NCI-H1436 (cell line): ENCODE data around the gene CLUH.

ENCODE experiments used
- DNase-seq: peaks from one replicate; lab custom pipeline; 2025; lab: John Stamatoyannopoulos, UW

The CLUH gene

DNA sequence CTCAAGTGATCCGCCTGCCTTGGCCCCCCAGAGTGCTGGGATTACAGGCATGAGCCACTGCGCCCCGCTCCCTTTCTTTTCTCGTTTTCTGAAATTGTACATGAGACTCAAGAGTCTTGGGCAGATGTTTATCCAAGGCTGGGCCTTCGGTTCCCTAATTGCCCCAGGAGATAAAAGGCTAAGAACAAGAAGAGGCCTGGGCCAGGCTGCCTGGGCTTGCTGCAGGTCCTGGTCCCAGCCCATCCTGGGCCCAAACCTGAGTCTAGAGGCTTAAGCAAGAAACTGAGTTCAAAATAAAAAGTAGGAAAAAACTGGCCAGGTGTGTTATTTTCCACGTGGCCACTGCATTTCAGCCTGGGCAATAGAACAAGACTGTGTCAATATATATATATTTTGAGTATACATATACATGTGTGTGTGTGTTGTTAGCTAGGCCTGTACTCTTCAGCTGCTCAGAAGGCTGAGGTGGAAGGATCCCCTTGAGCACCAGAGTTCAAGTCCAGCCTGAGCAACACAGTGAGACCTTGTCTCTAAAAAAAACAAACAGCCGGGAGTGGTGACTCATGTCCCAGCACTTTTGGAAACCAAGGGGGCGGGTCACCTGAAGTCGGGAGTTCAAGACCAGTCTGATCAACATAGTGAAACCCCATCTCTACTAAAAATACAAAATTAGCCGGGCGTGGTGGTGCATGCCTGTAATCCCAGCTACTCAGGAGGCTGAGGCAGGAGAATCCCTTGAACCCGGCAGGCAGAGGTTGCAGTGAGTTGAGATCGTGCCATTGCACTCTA lies 6.8 kb upstream of the CLUH start:
- no peak for DNase-seq

DNA sequence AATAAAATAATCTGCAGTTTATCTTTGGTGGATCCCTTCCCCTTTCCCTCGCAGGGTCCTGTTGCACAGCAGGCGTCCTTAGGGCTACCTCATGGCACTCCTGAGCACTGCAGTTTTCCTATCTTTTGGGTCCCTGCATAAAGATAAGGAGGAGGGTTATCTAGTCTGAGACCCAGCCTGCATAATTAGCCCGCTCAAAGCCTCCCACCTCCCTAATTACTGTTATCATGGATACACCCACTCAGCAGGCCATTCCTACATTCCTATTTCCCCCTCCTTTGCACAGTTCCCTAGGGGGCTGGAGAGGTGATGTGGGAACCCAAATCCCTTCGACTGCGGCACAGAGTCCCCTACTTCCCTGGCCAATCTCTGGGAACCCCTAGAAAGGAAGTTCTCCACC lies 5.1 kb upstream of the CLUH start:
- DNase-seq, result no peak

DNA sequence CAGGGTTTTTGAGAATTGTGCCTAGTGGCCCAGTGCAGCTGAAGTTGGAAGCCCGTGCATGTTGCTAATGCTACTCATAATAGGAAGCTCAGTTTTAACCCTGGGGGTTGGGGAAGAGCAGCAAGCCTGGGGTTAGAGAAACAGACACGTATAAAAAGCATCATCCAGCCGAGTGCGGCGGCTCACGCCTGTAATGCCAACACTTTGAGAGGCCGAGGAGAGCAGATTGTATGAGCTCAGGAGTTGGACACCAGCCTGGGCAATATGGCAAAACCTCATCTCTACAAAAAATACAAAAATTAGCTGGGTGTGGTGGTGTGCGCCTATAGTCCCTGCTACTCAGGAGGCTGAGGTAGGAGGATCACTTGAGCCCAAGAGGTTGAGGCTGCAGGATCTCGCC lies 2.3 kb upstream of the CLUH start:
- no peak for DNase-seq

DNA sequence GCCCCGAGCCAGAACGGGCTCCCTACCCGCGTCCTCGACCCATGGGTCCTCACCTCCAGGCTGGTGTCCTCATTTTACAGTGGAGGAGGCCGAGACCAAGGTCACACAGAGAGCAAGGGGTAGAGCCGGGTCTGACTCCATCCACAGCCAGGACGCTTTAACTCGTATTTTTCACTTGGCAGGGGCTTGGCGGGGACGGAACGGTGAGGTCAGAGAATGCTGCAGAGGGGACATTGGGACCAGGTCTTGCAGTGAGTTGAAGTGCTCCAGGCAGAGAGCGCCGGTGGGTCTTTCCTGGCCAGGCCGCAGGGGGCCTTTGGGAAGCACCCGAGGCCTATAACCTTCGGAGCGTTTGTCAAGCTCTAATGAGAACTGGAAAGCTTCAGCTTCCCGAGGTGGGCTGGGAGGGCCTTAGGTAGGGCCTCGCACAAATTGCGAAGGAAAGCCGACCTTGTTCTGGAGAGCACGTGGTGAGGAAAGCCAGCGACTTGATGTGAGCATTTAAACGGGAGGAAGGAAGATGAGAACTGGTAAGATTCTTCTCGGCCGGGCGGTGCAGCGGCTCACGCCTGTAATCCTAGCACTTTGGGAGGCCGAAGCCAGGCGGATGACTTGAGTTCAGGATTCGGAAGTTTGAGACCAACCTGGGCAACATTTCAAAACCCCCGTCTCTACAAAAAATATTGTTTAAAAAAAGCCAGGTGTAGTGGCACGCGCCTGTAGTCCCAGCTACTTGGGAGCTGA lies 908 bp upstream of the CLUH start:
- DNase-seq, result no peak

DNA sequence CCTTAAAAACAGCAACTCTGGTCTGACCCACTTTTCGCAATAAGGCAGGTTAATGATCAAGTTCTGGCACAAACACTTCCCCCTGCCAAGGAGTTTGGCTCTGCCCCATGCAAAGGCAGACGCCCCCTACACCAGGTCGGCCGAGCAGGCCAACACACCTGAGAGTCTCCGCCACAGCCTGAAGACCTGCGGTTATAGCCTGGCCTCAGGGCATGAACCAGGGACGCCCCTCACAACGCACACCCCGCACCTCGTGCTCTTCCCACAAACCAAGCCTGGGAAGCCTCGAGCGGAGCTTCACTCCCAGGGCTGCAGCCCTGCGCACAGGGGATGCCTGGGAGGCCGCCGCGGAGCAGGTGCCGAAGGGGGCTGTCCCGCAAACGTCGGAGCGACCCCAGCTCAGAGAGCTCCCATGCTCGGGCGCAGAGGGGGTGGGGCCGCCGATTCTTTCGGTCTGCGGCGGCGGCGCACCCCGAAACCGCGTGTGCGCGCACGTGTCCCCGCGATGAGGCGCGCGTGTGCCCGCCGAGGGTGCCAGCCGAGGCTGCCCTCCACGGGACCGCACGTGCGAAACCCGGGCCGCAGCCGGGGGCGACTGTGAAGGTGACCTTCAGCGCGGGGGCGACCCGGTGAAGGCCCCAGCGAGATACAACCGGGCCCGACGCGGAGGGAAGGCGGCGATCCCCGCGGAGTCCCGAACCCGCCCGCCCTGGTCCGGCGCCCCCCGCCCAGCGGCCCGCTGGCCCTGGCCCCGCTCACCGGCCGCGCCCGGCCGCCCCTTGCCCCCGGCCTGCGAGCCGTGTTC lies 559 bp downstream of the CLUH start:
- no peak for DNase-seq

DNA sequence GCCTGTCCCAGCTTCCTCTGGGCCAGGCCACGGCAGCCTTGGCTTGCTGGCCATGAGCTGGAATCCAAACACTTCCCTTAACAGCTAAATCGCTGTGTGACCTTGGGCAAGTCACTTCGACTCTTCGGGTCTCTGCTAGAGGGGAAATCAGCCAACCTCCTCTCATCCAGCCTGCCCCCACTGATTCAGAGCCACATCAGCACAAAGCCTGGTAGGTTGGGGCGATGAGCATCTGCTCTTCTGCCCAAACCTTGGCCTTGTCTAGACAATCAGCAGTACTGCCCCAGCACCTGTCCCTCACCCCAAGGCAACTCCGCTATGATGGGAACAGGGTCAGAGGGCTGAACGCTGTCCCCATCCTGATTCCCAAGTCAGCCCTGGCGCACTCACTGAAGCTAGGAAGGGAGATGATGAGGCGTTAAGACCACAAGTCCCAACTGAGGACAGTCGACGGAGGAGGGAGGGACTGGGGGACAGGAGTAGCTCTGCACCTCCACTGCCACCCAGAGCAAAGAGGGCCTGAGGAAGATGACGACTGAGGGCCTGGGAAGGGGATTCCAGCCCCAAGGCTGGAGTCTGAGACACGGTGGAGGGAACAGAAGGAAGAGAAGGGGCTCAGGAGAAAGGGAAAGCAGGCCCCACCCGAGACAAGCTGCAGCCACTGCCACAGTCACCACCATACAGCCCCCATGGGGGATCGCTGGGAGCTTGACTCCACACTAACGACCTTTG lies 1.3 kb downstream of the CLUH start:
- no peak for DNase-seq

DNA sequence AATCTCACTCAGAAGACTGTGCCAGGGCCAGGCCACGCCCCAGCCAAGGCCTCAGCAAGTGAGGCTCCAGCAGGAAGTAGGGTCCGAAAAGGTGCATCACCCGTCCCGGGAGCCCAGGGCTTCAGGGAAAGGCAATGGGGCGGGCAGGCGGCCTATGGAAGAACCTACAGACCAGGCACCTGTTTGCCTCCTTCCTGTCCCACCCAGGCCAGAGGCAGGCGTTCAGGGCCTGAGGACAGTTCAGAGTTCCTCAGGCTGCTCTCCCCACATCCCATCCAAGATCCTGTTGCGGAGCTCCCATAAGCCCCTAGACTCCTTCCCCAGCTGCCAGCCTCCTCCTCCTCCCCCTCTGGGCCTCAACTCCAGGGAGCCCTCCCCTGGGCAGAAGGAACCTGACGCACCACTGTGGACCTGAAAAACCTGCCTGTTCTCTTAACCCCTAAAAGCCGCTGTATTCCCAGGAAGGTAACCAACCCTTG lies 2.3 kb downstream of the CLUH start:
- DNase-seq, result no peak

DNA sequence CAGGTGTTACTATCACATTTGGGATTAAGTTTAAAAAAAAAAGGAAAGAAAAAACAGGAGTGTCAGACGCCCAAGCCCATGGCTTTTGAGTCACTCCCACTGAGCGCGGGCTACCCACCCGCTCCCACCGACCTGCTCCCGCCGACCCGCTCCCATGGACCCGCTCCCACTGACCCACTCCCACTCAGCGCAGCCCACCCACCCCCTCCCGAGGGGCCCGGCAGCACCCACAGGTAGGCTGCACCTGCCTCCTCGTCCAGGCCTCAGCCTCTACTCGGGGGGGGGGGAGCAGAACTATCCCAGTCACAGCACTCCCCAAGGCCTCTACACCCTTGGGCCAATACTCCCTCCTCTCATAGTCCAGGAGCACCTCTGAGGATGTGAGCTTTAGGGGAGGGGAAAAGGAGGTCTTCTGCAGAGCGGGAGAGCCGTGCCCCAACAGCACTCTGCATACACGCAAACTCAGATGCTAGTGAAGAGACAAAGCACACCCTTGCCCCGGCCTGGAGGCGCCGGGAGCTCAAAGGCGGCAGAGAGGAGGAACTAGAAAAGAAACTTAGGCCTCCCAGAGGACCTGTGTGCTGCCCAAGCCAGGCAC lies 2.9 kb downstream of the CLUH start:
- DNase-seq, result no peak

DNA sequence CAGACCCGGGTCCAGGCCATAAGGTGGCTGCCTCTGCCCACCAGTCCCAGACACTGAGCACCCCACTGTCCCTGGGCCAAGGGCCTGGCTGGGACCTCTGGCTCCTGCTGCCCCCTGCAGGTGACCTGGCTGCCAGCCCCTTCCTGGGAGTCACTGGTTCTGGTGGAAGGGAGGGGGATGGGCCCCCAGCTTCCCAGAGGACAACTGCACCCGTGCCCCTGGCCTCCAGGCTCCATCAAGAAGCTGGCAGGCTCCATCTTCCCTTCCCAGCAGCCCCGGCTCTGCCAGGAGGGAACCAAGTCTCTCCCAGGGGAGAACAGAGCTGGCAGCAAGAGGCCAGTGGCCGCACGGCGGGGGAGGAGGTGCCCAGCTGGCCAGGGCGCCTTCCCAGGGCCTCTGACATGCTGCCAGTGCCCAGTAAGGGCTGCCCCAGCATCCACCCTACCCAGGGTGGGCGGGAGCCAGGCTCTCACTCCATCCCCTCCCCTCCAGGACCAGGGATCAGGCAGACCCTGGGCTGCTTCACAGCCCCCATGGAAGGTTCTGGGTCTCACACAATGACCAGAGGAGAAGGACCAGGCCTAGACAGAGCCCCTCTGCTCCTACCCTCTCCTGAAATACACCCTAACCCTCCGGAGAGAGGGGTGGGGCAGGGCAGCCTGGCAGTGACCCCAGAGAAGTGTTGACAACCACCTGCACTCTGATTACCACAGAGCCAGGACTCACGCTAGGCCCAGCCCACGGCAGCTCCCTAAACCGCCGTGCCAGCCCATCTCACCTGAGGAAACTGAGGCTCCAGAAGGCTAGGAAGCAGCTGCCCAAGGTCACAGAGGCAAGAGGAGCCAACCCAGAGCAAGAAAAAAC lies 3.6 kb downstream of the CLUH start:
- no peak for DNase-seq

DNA sequence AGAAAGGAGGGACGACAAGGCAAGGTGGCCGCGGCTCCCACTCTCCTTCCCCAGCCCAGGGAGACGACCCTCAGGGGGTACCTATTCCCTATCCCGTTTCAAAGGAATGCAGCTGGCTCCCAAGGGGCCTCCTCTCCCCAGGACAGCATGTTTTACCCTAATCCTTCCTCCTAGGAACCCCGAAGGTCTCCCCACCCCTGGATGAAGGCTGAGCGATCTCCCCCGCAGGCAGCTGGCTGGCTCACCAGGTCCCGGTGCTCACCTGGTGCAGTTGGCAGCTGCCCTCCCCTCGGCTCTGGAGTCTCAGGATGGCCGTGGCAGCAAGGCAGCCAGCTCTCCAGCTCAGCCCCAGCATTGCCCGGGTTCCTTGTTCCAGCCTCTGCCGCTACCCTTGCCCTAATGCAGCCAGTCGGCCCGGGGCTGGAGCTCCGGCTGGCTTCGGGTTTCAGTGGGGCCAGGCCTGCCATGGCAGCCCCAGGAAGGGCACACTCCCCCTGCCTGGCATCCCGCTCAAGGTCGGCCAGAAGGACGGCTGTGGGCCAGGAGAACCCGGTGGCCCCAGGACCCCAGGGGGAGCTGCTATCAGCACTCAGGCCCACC lies 4.6 kb downstream of the CLUH start:
- no peak for DNase-seq

DNA sequence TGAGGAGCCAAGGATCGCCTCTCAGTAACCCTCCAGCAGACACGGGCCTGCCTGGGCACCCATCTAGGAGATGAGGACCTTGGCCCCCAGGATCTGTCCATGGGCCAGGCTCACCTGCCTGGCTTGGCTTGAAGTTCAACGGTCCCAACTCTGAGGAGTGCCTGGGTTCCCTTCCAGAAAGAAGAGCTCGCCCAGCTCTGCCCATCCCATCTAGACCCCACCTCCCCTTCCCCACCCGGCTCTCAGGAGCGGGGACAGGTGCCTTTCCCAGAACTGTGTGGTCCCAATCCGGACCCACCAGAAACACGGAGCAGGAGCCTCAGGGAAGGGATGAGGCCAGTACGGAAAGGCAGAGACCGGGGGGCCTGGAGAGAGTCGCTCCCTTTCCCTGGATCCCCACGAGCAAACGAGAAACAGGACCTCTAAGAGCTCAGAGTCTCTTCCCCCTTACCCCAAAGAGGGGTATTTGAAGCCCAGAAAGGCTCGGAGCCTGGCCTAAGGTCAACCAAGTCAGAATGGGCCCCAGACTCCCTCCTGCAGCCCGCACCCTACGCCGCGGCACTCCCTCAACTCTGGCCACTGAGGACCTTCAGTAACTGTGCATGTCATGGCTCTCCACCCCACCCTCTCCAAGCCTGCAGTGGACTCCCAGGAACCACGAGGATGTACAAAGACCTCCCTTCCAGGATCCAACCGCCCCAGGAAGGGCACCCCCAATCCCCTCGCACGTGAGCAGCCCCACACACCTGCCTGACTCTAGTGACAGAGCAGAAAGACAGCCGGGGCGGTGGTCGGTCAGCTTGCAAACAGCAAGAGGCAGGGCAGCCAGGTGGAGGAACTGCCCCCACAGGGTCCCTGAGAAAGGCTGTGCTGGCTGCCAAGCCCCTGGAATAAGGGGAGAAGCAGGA lies 5.4 kb downstream of the CLUH start:
- DNase-seq, result no peak

DNA sequence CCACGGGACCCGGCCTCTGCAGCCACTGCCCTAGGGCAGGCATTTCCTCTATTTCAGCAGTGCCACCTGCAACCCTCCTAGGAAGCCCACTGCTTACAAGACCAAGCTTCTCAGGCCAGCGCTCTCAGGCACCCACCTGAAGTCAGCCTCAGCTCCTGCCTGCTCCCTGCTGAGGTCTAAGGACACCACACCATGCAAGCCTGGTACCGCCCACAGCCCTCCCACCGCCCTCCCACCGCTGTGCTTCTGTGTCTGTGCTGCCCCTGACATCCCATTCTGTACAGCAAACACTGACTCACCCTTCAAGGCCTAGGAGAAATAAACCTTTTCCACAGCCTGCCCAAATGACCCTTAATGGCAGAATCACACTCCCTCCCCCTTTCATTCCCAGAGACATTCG lies 6.3 kb downstream of the CLUH start:
- no peak for DNase-seq

DNA sequence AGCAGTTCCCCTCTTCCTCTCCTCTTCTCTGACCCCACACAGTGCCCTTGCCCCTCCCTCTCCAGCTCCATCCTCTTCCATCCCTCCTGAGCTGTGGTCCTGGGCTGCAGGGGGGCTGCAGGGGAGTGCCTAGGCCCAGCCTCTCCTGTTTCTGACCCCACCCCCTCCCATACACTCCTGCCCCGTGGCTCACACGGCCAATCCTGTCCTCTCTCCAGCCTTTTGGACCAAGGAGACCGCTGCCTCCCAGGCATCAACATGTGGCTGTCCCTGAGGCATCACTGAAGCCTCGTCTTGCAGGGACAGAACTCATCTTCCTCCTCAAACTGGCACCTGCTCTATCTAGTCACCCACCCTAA lies 6.7 kb downstream of the CLUH start:
- no peak for DNase-seq

DNA sequence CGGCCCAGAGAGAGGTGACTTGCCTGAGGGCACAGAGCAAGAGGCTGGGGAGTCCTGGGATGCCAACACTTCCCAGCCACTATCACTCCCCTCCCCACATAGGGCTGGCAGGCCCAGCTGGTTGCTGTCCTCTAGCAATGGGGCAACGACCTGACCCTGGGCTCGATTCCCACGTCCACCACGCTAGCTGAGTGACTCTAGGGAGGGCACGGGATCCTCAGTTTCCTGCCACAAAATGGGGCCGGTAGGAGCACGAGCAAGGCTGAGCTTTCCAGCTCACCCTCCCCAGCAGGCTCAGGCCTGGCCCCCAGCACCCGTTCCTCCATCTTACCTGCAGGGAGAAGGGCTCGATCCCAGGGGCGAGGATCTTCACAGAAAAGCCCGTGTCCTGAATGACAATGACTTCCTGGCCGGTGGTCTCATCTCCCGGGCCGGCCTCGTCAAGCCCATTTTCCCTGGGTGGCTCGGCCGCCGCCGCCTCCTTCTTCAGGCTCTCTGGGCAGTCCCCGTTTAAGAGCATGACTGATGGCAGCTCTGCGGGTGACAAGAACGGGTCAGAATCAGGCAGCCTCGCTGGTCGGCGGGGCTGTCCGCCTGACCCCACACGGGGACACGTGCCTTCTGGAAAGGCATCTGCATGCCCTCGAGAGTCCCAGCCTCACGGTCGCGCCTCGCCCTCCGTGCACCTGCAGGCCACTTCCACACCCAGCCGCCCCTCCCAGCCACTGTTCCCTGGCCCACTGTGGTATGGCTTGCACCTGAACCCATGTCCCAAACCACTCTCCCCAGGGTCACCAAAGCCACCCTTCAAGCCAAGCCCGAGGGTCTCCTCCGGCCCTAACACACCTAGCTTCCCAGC lies 7.3 kb downstream of the CLUH start:
- DNase-seq, result no peak

DNA sequence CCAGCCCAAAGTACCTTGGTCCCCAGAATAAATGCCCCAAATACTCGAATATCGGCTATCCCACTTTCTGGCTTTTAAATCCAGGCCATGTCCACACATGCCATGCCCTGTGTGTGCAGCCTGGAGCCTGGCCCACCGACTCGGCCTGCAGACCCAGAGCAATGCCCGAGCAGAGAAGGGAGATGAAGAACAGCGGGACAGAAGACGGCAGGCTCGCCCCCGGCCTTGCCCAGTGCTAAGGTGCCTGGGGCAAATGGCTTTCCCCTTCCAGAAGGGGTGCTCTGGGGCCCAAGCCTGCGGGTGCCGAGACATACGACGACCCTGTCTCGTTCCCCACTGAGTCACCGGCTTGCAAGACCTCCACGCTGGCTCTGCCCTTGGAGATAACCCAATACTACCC lies 8.0 kb downstream of the CLUH start:
- no peak for DNase-seq

DNA sequence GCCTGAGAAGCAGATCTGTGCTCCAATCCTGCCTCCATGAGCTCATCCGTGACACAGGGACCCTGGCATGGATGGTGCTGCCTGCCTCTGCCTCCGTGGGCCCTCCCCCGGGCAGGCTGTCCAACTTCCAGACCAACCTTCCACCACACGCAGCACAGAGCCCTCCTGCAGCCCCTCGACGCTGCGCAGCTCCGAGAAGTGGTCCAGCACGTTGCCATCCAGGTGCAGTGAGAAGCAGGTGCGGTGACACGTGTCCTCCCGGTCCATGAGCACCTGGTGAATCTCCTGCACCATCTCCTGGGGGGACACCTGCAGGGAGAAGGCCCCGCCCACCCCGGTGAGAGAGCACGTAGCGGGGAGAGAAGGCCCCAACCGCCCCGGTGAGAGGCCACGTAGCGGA lies 8.4 kb downstream of the CLUH start:
- DNase-seq, result no peak

DNA sequence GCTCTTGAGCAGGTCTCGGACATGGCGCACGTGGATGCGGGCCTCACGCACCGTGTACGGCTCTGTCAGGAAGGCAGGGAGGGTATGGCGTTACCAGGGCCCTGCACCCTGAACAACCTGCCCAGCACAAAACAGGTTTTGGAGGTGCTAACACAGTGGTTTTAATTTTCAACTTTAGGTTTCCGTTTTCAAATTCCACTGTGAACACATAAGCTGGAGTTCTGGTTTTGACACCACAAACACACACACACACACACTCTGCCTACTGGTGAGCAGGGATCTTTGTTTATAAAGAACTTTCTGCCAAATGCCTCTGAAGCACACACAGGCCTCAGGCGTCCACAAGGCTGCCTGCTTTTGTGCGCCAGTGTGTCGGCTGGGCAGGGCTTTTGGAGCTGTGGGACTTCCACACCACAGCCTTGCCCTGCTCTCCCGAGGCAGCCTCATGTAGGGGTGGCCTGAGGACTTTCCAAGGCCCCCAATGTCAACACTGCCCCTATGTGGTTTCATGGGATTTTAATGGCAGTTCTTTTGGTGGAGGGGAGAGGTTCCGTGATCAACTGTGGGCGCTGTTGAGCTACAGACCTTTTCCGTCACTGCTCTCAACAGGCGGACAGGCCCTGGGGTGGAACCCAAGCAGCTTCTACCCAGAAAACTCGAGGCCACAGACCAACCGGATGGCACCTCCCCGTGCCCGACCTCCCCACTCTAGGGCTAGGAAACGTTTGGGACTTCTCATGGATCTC lies 9.4 kb downstream of the CLUH start:
- DNase-seq, result no peak
